Stomach (tissue), 4 donors: ENCODE results near the gene CCDC88C.

ENCODE experiments used
- EP300 ChIP-seq: sonication (generic); formaldehyde crosslinking; IDR thresholded peaks from one replicate; pipeline ENCODE4 v1.6.1; 2017; ENCODE audit warnings: antibody characterized with exemption
- POLR2A ChIP-seq, 4 donors: fragments of 450-650 bp; IDR thresholded peaks; one replicate each; pipeline ENCODE4 v1.6.1; 2016; ENCODE audit warnings: antibody characterized with exemption in 4 of 4, control low read depth in 2 of 4, mild to moderate bottlenecking in 1 of 4, moderate library complexity in 1 of 4
- POLR2AphosphoS5 ChIP-seq, 3 donors: sonication (generic); formaldehyde crosslinking; IDR thresholded peaks; one replicate each; pipeline ENCODE4 v1.6.1; 2016; ENCODE audit warnings: antibody characterized with exemption in 3 of 3
- TF ChIP-seq, protein P1 (sequence below), 7 experiments: fragments of 450-650 bp in 4 of 7; fragments of 200-600 bp in 3 of 7; sonication (generic) in 3 of 7; IDR thresholded peaks; one replicate each; pipeline ENCODE4 v1.5.1; 2016 to 2019; ENCODE audit warnings: antibody characterized with exemption in 7 of 7, control low read depth in 2 of 7, mild to moderate bottlenecking in 1 of 7

DNA sequence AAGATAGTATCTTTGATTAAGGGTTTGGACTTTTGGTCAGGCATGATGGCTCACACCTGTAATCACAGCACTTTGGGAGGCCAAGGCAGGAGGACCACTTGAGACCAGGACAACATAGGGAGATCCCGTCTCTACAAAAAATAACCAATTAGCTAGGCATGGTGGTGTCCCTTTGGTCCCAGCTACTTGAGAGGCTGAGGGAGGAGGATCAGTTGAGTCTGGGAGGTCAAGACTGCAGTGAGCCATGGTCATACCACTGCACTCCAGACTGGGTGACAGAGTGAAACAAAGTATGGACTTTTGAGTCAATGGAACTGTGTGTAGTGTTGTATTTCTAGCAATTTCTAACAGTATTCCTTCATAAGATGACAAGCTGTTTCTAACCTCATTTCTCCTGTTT, 38.7 kb upstream of the CCDC88C start:
- TF ChIP-seq, protein P1, sequence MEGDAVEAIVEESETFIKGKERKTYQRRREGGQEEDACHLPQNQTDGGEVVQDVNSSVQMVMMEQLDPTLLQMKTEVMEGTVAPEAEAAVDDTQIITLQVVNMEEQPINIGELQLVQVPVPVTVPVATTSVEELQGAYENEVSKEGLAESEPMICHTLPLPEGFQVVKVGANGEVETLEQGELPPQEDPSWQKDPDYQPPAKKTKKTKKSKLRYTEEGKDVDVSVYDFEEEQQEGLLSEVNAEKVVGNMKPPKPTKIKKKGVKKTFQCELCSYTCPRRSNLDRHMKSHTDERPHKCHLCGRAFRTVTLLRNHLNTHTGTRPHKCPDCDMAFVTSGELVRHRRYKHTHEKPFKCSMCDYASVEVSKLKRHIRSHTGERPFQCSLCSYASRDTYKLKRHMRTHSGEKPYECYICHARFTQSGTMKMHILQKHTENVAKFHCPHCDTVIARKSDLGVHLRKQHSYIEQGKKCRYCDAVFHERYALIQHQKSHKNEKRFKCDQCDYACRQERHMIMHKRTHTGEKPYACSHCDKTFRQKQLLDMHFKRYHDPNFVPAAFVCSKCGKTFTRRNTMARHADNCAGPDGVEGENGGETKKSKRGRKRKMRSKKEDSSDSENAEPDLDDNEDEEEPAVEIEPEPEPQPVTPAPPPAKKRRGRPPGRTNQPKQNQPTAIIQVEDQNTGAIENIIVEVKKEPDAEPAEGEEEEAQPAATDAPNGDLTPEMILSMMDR (IDR thresholded peaks at IDR 0.05) = no peak
- TF ChIP-seq EP300 (no peak), POLR2AphosphoS5 (IDR thresholded peaks at IDR 0.05) (no peak), POLR2A (IDR thresholded peaks at IDR 0.05) (no peak)
